Right kidney (tissue), 1 donor: Measurements from ENCODE around the gene ASGR1.

Experiments
- DNase-seq: peaks from one replicate; pipeline ENCODE4 v3.0.0-alpha.2; 2016

ASGR1 gene

GRCh38 chr17:7216242-7217112, 37.3 kb upstream of the ASGR1 start:
- no peak for DNase-seq

GRCh38 chr17:7215652-7216180, 36.5 kb upstream of the ASGR1 start:
- DNase-seq: no peak

- no peak for DNase-seq
Observed at GRCh38 chr17:7215136-7215638, 36.0 kb upstream of the ASGR1 start.

GRCh38 chr17:7214300-7215135, 35.3 kb upstream of the ASGR1 start:
- DNase-seq: peak; percentile 84

GRCh38 chr17:7213895-7214299, 34.7 kb upstream of the ASGR1 start:
- peak; percentile 94 for DNase-seq

- no peak for DNase-seq
Observed at GRCh38 chr17:7211491-7212273, 32.5 kb upstream of the ASGR1 start.

GRCh38 chr17:7208754-7209460, 29.7 kb upstream of the ASGR1 start:
- DNase-seq: no peak

GRCh38 chr17:7208027-7208571, 28.9 kb upstream of the ASGR1 start:
- no peak for DNase-seq

- DNase-seq: peak; percentile 61
Observed at GRCh38 chr17:7207120-7208001, 28.2 kb upstream of the ASGR1 start.

- no peak for DNase-seq
Observed at GRCh38 chr17:7205561-7205960, 26.4 kb upstream of the ASGR1 start.

- DNase-seq: peak; percentile 90
Observed at GRCh38 chr17:7204828-7205461, 25.8 kb upstream of the ASGR1 start.

- no peak for DNase-seq
Observed at GRCh38 chr17:7204336-7204735, 25.2 kb upstream of the ASGR1 start.

GRCh38 chr17:7203391-7203790, 24.2 kb upstream of the ASGR1 start:
- no peak for DNase-seq

GRCh38 chr17:7196651-7197401, 17.7 kb upstream of the ASGR1 start:
- no peak for DNase-seq

- no peak for DNase-seq
Observed at GRCh38 chr17:7195971-7196370, 16.8 kb upstream of the ASGR1 start.

GRCh38 chr17:7192271-7192937, 13.2 kb upstream of the ASGR1 start:
- DNase-seq: no peak

- DNase-seq: no peak
Observed at GRCh38 chr17:7191571-7192270, 12.6 kb upstream of the ASGR1 start.

- DNase-seq: no peak
Observed at GRCh38 chr17:7191069-7191468, 11.9 kb upstream of the ASGR1 start.
